ENCODE measurements around the gene CYP3A5.

CYP3A5 gene

DNA sequence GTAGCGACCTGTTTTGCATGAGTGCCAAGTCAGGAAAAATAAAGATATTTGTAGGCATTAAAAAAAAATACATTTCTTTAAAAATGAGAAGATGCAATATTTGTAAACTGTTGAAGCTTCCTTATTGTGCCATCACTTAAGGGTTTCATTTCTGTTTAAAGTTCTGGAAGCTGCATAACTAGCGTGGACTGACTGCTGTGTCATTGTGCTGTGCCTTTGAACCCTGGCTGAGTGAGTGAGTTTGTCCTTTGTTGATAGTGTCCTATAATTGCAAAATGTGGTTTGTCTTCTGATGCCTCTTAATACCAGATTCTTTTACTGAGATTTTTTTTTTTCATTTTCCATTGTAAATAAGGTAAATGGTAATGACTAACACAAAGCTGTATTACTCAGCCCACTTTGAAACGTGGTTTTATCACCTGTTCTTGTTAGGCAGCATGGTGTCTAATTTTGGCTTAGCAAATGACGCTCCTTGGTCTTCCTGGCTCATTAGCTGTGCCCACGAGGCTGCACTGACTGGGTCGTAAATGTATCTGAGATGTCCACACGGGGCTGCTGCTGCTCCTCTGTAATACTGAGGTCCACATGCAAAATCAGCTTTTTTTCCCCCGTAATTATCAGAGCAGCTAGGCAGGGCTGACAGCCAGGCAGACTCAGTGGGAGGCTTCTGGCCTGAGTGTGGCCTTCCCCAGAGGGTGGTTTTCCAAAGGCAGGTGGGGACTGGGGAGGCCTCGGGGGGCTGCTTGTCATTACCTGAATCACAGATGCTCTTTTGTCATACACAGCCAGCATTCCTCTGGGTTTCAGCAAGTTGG is 48.3 kb downstream of the CYP3A5 start:
- TF ChIP-seq EZH2 (IDR thresholded peaks at IDR 0.05), result no peak
- no peak for TF ChIP-seq FOXP2 (optimal IDR thresholded peaks at IDR 0.05; ENCODE audit: control extremely low read depth, extremely low read length, insufficient read depth)
- TF ChIP-seq POLR2AphosphoS5 (IDR thresholded peaks at IDR 0.05; ENCODE audit: borderline replicate concordance, low read depth, low read length), result no peak
- Histone ChIP-seq H3K36me3 (ENCODE audit: insufficient read depth, low read length) (peaks cover 40% of the 10 kb centered on the region), H3K9me3 (ENCODE audit: low read depth, low read length) (no peaks in the 10 kb centered on the region), H3K4me3 (no peak overlapping the region), H3K9ac (ENCODE audit: insufficient read length) (no peak overlapping the region), H3K27ac (no peak overlapping the region)
- no peak for DNase-seq (ENCODE audit: low read depth, low spot score)

DNA sequence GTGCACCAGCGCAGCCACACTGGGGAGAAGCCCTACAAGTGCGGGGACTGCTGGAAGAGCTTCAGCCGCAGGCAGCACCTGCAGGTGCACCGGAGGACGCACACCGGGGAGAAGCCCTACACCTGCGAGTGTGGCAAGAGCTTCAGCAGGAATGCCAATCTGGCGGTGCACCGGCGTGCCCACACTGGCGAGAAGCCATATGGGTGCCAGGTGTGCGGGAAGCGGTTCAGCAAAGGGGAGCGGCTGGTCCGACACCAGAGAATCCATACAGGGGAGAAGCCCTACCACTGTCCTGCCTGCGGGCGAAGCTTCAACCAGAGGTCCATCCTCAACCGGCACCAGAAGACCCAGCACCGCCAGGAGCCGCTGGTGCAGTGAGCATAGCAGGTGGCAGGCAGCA is 50.2 kb downstream of the CYP3A5 start:
- Histone ChIP-seq H3K27ac (no peak overlapping the region), H3K9me3 (ENCODE audit: low read depth, low read length) (no peaks in the 10 kb centered on the region), H3K4me3 (no peak overlapping the region), H3K9ac (ENCODE audit: insufficient read length) (no peak overlapping the region), H3K36me3 (ENCODE audit: insufficient read depth, low read length) (peaks cover 59% of the 10 kb centered on the region)
- no peak for DNase-seq (ENCODE audit: low read depth, low spot score)
- TF ChIP-seq EZH2 (IDR thresholded peaks at IDR 0.05) (no peak), POLR2AphosphoS5 (IDR thresholded peaks at IDR 0.05; ENCODE audit: borderline replicate concordance, low read depth, low read length) (no peak), FOXP2 (optimal IDR thresholded peaks at IDR 0.05; ENCODE audit: control extremely low read depth, extremely low read length, insufficient read depth) (no peak)

DNA sequence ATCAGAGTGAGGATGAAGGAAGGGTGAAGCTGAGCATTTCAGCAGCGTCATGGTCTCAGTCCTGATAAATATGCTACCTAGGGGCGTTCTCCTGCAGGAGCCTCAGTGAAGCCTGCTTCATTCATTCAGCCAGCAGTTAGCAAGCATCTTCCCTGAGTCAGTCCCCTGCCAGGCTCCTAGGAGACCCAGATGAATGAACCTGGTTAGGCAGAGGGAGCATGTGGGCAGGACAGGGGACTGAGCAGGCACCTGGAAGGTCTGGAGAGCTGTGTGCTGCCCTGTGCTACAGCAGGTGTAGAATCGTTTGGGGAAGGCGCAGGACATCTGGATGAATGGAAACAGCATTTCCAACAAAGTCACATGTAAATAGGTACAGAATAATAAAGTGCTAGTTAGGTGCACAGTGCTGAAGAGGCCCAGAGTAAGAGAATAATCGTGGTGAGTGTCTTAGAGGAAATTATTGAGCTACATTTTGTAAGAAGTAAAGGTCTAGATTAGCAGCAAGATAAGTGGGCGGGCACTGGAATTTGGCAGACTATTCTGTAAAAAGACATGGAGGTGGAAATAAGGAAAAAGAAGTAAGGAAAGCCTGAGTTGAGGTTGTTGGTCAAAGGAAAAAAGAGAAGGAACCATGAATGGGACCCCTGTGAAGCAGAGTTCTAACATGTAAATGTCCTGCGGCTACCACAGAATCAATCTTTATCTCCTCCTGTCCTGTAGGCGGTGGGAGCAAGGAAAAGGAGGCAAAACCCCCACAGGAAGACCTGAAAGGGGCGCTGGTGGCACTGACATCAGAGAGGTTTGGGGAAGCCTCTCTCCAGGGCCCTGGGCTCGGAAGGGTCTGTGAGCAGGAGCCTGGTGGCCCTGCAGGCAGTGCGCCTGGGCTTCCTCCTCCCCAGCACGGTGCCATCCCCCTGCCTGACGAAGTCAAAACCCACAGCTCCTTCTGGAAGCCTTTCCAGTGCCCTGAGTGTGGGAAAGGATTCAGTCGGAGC is 51.0 kb downstream of the CYP3A5 start:
- Histone ChIP-seq H3K4me3 (no peak overlapping the region), H3K36me3 (ENCODE audit: insufficient read depth, low read length) (peaks cover 68% of the 10 kb centered on the region), H3K9me3 (ENCODE audit: low read depth, low read length) (no peaks in the 10 kb centered on the region), H3K9ac (ENCODE audit: insufficient read length) (no peak overlapping the region), H3K27ac (no peak overlapping the region)
- no peak for TF ChIP-seq FOXP2 (optimal IDR thresholded peaks at IDR 0.05; ENCODE audit: control extremely low read depth, extremely low read length, insufficient read depth)
- TF ChIP-seq EZH2 (IDR thresholded peaks at IDR 0.05), result no peak
- no peak for TF ChIP-seq POLR2AphosphoS5 (IDR thresholded peaks at IDR 0.05; ENCODE audit: borderline replicate concordance, low read depth, low read length)
- DNase-seq (ENCODE audit: low read depth, low spot score), result no peak

DNA sequence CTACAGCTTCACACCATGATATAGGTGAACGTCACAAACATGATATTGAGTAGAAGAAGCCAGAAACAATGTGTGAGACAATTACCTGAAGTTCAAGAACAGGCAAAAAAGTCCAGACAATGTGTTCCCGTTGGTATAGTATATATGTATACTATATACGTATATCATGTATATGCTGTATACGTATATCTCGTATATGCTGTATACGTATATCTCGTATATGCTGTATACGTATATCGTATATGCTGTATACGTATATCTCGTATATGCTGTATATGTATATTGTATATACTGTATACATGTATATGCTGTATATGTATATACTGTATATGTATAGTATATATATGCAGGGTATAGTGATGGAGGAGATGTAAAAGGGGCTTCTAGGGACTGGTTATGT is 52.3 kb downstream of the CYP3A5 start:
- Histone ChIP-seq H3K27ac (no peak overlapping the region), H3K9me3 (ENCODE audit: low read depth, low read length) (no peaks in the 10 kb centered on the region), H3K9ac (ENCODE audit: insufficient read length) (no peak overlapping the region), H3K36me3 (ENCODE audit: insufficient read depth, low read length) (peaks cover 80% of the 10 kb centered on the region), H3K4me3 (no peak overlapping the region)
- TF ChIP-seq POLR2AphosphoS5 (IDR thresholded peaks at IDR 0.05; ENCODE audit: borderline replicate concordance, low read depth, low read length) (no peak), EZH2 (IDR thresholded peaks at IDR 0.05) (no peak), FOXP2 (optimal IDR thresholded peaks at IDR 0.05; ENCODE audit: control extremely low read depth, extremely low read length, insufficient read depth) (no peak)
- DNase-seq (ENCODE audit: low read depth, low spot score), result no peak

DNA sequence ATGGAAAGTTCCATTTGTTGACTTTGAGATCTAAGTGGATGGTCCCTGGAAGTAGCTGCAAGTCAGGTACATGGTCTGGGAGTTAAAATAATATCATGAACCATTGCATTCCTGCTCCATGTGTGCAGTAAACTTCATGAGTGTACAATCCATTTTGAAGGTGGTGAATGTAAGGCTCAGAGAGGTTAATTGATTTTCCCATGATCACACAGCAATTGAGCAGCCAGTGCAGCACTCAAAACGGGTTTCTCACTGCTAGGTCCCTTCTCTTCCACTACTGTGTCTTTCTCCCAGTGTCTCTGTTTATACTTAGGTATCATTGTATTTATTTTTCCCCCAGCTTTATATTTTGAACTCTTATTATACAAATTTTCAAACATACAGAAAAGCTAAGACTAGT is 53.1 kb downstream of the CYP3A5 start:
- Histone ChIP-seq H3K4me3 (no peak overlapping the region), H3K9me3 (ENCODE audit: low read depth, low read length) (no peaks in the 10 kb centered on the region), H3K9ac (ENCODE audit: insufficient read length) (no peak overlapping the region), H3K36me3 (ENCODE audit: insufficient read depth, low read length) (peaks cover 83% of the 10 kb centered on the region), H3K27ac (no peak overlapping the region)
- no peak for TF ChIP-seq EZH2 (IDR thresholded peaks at IDR 0.05)
- TF ChIP-seq POLR2AphosphoS5 (IDR thresholded peaks at IDR 0.05; ENCODE audit: borderline replicate concordance, low read depth, low read length), result no peak
- TF ChIP-seq FOXP2 (optimal IDR thresholded peaks at IDR 0.05; ENCODE audit: control extremely low read depth, extremely low read length, insufficient read depth), result no peak
- DNase-seq (ENCODE audit: low read depth, low spot score), result no peak

DNA sequence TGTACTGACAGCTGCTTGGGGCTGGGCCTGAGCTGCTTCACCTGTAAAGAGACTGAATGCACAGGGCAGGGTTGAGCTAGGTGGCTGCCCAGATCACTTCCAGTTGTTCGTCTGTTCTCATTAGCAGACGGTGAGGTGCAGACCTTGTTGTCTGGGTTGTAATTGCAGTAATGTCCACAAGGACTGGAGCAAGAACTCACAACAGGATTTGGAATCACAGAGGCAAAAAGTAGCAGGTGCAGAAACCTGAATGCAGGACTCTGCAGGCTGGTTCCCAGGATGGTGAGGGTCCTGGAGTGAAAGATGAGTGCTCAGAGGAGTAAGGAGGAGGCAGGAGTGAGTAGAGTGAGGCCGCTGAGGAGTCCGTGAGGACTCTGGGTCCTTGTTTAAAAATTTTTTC is 53.8 kb downstream of the CYP3A5 start:
- no peak for DNase-seq (ENCODE audit: low read depth, low spot score)
- TF ChIP-seq FOXP2 (optimal IDR thresholded peaks at IDR 0.05; ENCODE audit: control extremely low read depth, extremely low read length, insufficient read depth), result no peak
- no peak for TF ChIP-seq POLR2AphosphoS5 (IDR thresholded peaks at IDR 0.05; ENCODE audit: borderline replicate concordance, low read depth, low read length)
- no peak for TF ChIP-seq EZH2 (IDR thresholded peaks at IDR 0.05)
- Histone ChIP-seq H3K9ac (ENCODE audit: insufficient read length) (no peak overlapping the region), H3K36me3 (ENCODE audit: insufficient read depth, low read length) (peaks cover 83% of the 10 kb centered on the region), H3K4me3 (no peak overlapping the region), H3K9me3 (ENCODE audit: low read depth, low read length) (no peaks in the 10 kb centered on the region), H3K27ac (no peak overlapping the region)

DNA sequence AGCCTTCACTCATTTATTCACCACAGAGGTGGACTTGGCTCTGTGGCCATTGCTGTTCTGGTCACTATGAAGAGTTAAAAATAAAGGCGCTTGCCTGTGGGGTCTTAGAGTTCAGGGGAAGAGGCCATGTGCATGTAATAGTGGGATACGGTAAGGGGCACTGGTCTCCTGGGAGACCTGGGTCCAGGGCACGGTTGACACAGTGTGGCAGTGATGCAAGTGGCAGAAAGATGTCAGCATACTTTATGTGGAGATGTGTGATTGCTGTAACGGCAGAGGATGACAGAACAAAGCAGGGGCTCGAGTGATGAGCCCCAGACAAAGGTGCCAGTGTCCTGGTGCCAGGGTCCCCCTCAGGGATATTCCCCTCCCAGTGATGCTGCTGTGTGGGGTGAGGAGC is 54.5 kb downstream of the CYP3A5 start:
- Histone ChIP-seq H3K4me3 (no peak overlapping the region), H3K9ac (ENCODE audit: insufficient read length) (no peak overlapping the region), H3K36me3 (ENCODE audit: insufficient read depth, low read length) (peaks cover 90% of the 10 kb centered on the region), H3K27ac (no peak overlapping the region), H3K9me3 (ENCODE audit: low read depth, low read length) (no peaks in the 10 kb centered on the region)
- TF ChIP-seq EZH2 (IDR thresholded peaks at IDR 0.05) (no peak), POLR2AphosphoS5 (IDR thresholded peaks at IDR 0.05; ENCODE audit: borderline replicate concordance, low read depth, low read length) (no peak), FOXP2 (optimal IDR thresholded peaks at IDR 0.05; ENCODE audit: control extremely low read depth, extremely low read length, insufficient read depth) (no peak)
- DNase-seq (ENCODE audit: low read depth, low spot score), result no peak

DNA sequence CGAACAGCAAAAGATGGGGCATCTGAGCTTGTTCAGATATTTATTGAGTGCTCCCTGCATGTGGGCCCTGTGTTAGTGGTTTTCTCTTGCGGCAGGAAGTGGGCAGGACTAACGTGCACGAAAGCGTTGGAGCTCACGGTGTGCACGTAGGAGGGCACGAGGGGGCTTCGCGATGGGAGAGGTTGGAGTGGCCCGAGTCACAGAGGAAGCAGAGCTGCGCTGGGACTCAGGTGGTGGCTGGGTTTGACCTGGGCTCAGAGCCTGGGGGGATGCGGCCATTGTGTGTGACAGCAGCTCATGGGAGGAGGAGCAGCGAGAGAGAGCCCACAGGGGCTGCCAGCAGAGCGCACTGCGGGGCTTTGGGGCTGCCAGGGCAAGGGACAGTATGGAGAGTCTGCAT is 55.3 kb downstream of the CYP3A5 start:
- no peak for DNase-seq (ENCODE audit: low read depth, low spot score)
- no peak overlapping the region for H3K27ac ChIP-seq
- peaks cover 91% of the 10 kb centered on the region for H3K36me3 ChIP-seq (ENCODE audit: insufficient read depth, low read length)
- TF ChIP-seq FOXP2 (optimal IDR thresholded peaks at IDR 0.05; ENCODE audit: control extremely low read depth, extremely low read length, insufficient read depth), result no peak
- H3K9me3 ChIP-seq (ENCODE audit: low read depth, low read length), result no peaks in the 10 kb centered on the region
- no peak overlapping the region for H3K4me3 ChIP-seq
- H3K9ac ChIP-seq (ENCODE audit: insufficient read length), result no peak overlapping the region

Measured in SK-N-MC (cell line).